HEK293 (cell line): Measurements from ENCODE around the gene KIF18B.

Source experiments
- ATF2 ChIP-seq: fragments of 450-650 bp; formaldehyde crosslinking; IDR thresholded peaks from 2 replicates; pipeline ENCODE4 v1.5.1; 2016; ENCODE audit warnings: missing biosample characterization, missing genetic modification characterization, low read depth
- HOXC10 ChIP-seq: sonication (generic); formaldehyde crosslinking; IDR thresholded peaks from 2 replicates; pipeline ENCODE4 v1.8.1; 2023; ENCODE audit warnings: mild to moderate bottlenecking, missing genetic modification reagents
- KLF7 ChIP-seq: fragments of 450-650 bp; formaldehyde crosslinking; IDR thresholded peaks from 2 replicates; pipeline ENCODE4 v1.5.1; 2016; ENCODE audit warnings: missing biosample characterization, missing genetic modification characterization, borderline replicate concordance
- KLF8 ChIP-seq: fragments of 450-650 bp; formaldehyde crosslinking; IDR thresholded peaks from 2 replicates; pipeline ENCODE4 v1.5.1; 2016; ENCODE audit warnings: missing biosample characterization, missing genetic modification characterization
- MZF1 ChIP-seq: fragments of 450-650 bp; formaldehyde crosslinking; IDR thresholded peaks from 2 replicates; pipeline ENCODE4 v1.5.1; 2017; ENCODE audit warnings: missing biosample characterization, missing genetic modification characterization, borderline replicate concordance
- OSR2 ChIP-seq: fragments of 450-650 bp; formaldehyde crosslinking; IDR thresholded peaks from 2 replicates; pipeline ENCODE4 v1.5.1; 2016; ENCODE audit warnings: missing biosample characterization, missing genetic modification characterization
- PBX3 ChIP-seq: sonication (generic); formaldehyde crosslinking; IDR thresholded peaks from 2 replicates; pipeline ENCODE4 v1.8.1; 2022; ENCODE audit warnings: mild to moderate bottlenecking, moderate library complexity, missing genetic modification reagents
- PRDM10 ChIP-seq: fragments of 450-650 bp; formaldehyde crosslinking; IDR thresholded peaks from 2 replicates; pipeline ENCODE4 v1.5.1; 2016; ENCODE audit warnings: missing biosample characterization, missing genetic modification characterization
- PRDM6 ChIP-seq: fragments of 450-650 bp; formaldehyde crosslinking; IDR thresholded peaks from 2 replicates; pipeline ENCODE4 v1.5.1; 2017; ENCODE audit warnings: missing biosample characterization, missing genetic modification characterization
- SP3 ChIP-seq: fragments of 450-650 bp; formaldehyde crosslinking; IDR thresholded peaks from 2 replicates; pipeline ENCODE4 v1.5.1; 2016; ENCODE audit warnings: missing biosample characterization, missing genetic modification characterization
- SP7 ChIP-seq: fragments of 450-650 bp; formaldehyde crosslinking; IDR thresholded peaks from 2 replicates; pipeline ENCODE4 v1.5.1; 2016; ENCODE audit warnings: missing biosample characterization, missing genetic modification characterization
- ZBTB26 ChIP-seq: fragments of 450-650 bp; formaldehyde crosslinking; optimal IDR thresholded peaks from 2 replicates; pipeline ENCODE3; 2016; ENCODE audit warnings: missing biosample characterization, mild to moderate bottlenecking, missing genetic modification characterization
- ZBTB48 ChIP-seq: fragments of 450-650 bp; formaldehyde crosslinking; IDR thresholded peaks from 2 replicates; pipeline ENCODE4 v1.5.1; 2016; ENCODE audit warnings: missing biosample characterization, missing genetic modification characterization
- ZNF121 ChIP-seq: fragments of 450-650 bp; formaldehyde crosslinking; IDR thresholded peaks from 2 replicates; pipeline ENCODE4 v1.5.1; 2016; ENCODE audit warnings: missing biosample characterization, missing genetic modification characterization
- ZNF133 ChIP-seq: fragments of 450-650 bp; formaldehyde crosslinking; IDR thresholded peaks from 2 replicates; pipeline ENCODE4 v1.5.1; 2016; ENCODE audit warnings: missing biosample characterization, missing genetic modification characterization
- ZNF140 ChIP-seq: fragments of 450-650 bp; formaldehyde crosslinking; IDR thresholded peaks from 2 replicates; pipeline ENCODE4 v1.5.1; 2016; ENCODE audit warnings: missing biosample characterization, missing genetic modification characterization
- ZNF239 ChIP-seq: fragments of 450-650 bp; formaldehyde crosslinking; IDR thresholded peaks from 2 replicates; pipeline ENCODE4 v1.5.1; 2016; ENCODE audit warnings: missing biosample characterization, missing genetic modification characterization
- ZNF24 ChIP-seq: fragments of 450-650 bp; formaldehyde crosslinking; IDR thresholded peaks from 2 replicates; pipeline ENCODE4 v1.5.1; 2016; ENCODE audit warnings: missing biosample characterization, missing genetic modification characterization
- ZNF26 ChIP-seq: fragments of 450-650 bp; formaldehyde crosslinking; IDR thresholded peaks from 2 replicates; pipeline ENCODE4 v1.5.1; 2016; ENCODE audit warnings: missing biosample characterization, missing genetic modification characterization
- ZNF366 ChIP-seq: fragments of 450-650 bp; formaldehyde crosslinking; conservative IDR thresholded peaks from 2 replicates; pipeline ENCODE4 v1.5.1; 2016; ENCODE audit warnings: missing biosample characterization, missing genetic modification characterization
- ZNF391 ChIP-seq: fragments of 450-650 bp; formaldehyde crosslinking; IDR thresholded peaks from 2 replicates; pipeline ENCODE4 v1.5.1; 2016; ENCODE audit warnings: low read depth, missing biosample characterization, missing genetic modification characterization, borderline replicate concordance
- ZNF473 ChIP-seq: fragments of 450-650 bp; formaldehyde crosslinking; IDR thresholded peaks from 2 replicates; pipeline ENCODE4 v1.5.1; 2017; ENCODE audit warnings: missing biosample characterization, missing genetic modification characterization
- ZNF510 ChIP-seq: fragments of 450-650 bp; formaldehyde crosslinking; IDR thresholded peaks from 2 replicates; pipeline ENCODE4 v1.5.1; 2018; ENCODE audit warnings: mild to moderate bottlenecking, missing genetic modification characterization, missing biosample characterization; ENCODE audit not compliant: insufficient replicate concordance
- ZNF514 ChIP-seq: fragments of 450-650 bp; formaldehyde crosslinking; IDR thresholded peaks from 2 replicates; pipeline ENCODE4 v1.5.1; 2016; ENCODE audit warnings: missing biosample characterization, missing genetic modification characterization
- ZNF624 ChIP-seq: fragments of 450-650 bp; formaldehyde crosslinking; IDR thresholded peaks from 2 replicates; pipeline ENCODE4 v1.5.1; 2017; ENCODE audit warnings: missing biosample characterization, missing genetic modification characterization
- ZNF776 ChIP-seq: fragments of 450-650 bp; formaldehyde crosslinking; IDR thresholded peaks from 2 replicates; pipeline ENCODE4 v1.5.0; 2017; ENCODE audit warnings: missing biosample characterization, missing genetic modification characterization, borderline replicate concordance
- ZNF785 ChIP-seq: fragments of 450-650 bp; formaldehyde crosslinking; IDR thresholded peaks from 2 replicates; pipeline ENCODE4 v1.5.1; 2016; ENCODE audit warnings: missing biosample characterization, missing genetic modification characterization
- ZXDB ChIP-seq: fragments of 450-650 bp; formaldehyde crosslinking; IDR thresholded peaks from 2 replicates; pipeline ENCODE4 v1.5.1; 2016; ENCODE audit warnings: missing biosample characterization, missing genetic modification characterization

KIF18B gene

GRCh38 chr17:44901411-44901921, 46.1 kb downstream of the KIF18B start (continued):
- TF ChIP-seq PRDM10 (tag by site-specific recombination) (peak; percentile 15; the same call in 1 of the 2 replicates), ZNF624 (tag by site-specific recombination) (no peak), ZNF785 (tag by site-specific recombination) (no peak), PRDM6 (tag by site-specific recombination) (peak; percentile 94), ZNF510 (no peak), ZNF140 (no peak), ZXDB (peak; percentile 43; the same call in 1 of the 2 replicates), ZNF133 (tag by site-specific recombination) (no peak), ZNF121 (no peak), ATF2 (tag by site-specific recombination) (no peak), KLF8 (tag by site-specific recombination) (no peak), ZNF776 (no peak), PBX3 (CRISPR knock-in tag) (no peak), HOXC10 (CRISPR knock-in tag) (no peak), ZNF24 (tag by site-specific recombination) (no peak), ZNF514 (no peak), SP3 (no peak), ZNF366 (tag by site-specific recombination) (0 out of 2 replicates have a peak, but pooled peaks have one; percentile 13), SP7 (tag by site-specific recombination) (peak; percentile 55), ZBTB26 (tag by site-specific recombination) (no peak), ZBTB48 (no peak), ZNF239 (tag by site-specific recombination) (no peak), OSR2 (peak; percentile 77), KLF7 (tag by site-specific recombination) (no peak), ZNF26 (tag by site-specific recombination) (no peak), ZNF473 (no peak), MZF1 (tag by site-specific recombination) (no peak), ZNF391 (no peak)
